Left colon (tissue), 2 donors: ENCODE data around the gene DEPDC5. TPM values are rescaled to one million over a fixed set of nuclear protein-coding genes. Genes with fewer than 3 reads are reported as not detected.

Experiments
- ATAC-seq: fragments of 200-7000 bp; cut with Tn5 transposase; one replicate; pipeline ENCODE4 v1.9.1; 2020; ENCODE audit warnings: mild to moderate bottlenecking, moderate library complexity
- DNase-seq, 2 donors: peaks; one replicate each; pipeline ENCODE4 v3.0.0-alpha.2; 2020
- intact Hi-C, 2 donors: fragments of 100-400 bp; cut with DNase I in 1 of 2; cut with micrococcal nuclease in 1 of 2; formaldehyde crosslinking; loops; one replicate each; pipeline versions ENCODE4 v1.11.2 to v1.14.0; 2022; cut with DNase I, micrococcal nuclease
- total RNA-seq, 2 donors: library from RNA; stranded (reverse); fragmentation: NEBNext Ultra II Directional; extraction: Animal tissue kit (Norgen Biotek cat#: 25700); gene quantifications; one replicate each; pipeline ENCODE4 v1.2.1, GENCODE V29; 2021
- donor health status: DM: no; HTN: no; CAD: no.
- donor health status: DM: yes; HTN: yes; CAD: no.

The DEPDC5 gene
- total RNA-seq, 2 donors from 2014 or later = 38.1 to 54.5 TPM

- intact Hi-C loops = no loop called here
- DNase-seq = no peak
- ATAC-seq = no peak
Observed at GRCh38 chr22:31872209-31872608, 118.4 kb downstream of the DEPDC5 start.

GRCh38 chr22:31874821-31875220, 121.0 kb downstream of the DEPDC5 start:
- ATAC-seq (no peak), DNase-seq (no peak)
- intact Hi-C loops = no loop called here

GRCh38 chr22:31876156-31876920, 122.5 kb downstream of the DEPDC5 start:
- ATAC-seq (no peak), DNase-seq (no peak)
- intact Hi-C loops = no loop called here

- ATAC-seq (no peak), DNase-seq (no peak)
- intact Hi-C loops = no loop called here
Observed at GRCh38 chr22:31879585-31879984, 125.8 kb downstream of the DEPDC5 start.

GRCh38 chr22:31881200-31881599, 127.4 kb downstream of the DEPDC5 start:
- intact Hi-C loops = no loop called here
- DNase-seq = no peak
- ATAC-seq = peak; percentile 91

GRCh38 chr22:31881865-31882264, 128.0 kb downstream of the DEPDC5 start:
- intact Hi-C loops = no loop called here
- ATAC-seq (peak; percentile 82), DNase-seq (no peak)

GRCh38 chr22:31882971-31883370, 129.2 kb downstream of the DEPDC5 start:
- no peak for ATAC-seq
- no peak for DNase-seq
- intact Hi-C loops = no loop called here

GRCh38 chr22:31883989-31884388, 130.2 kb downstream of the DEPDC5 start:
- ATAC-seq (no peak), DNase-seq (no peak)
- intact Hi-C loops = no loop called here

GRCh38 chr22:31891366-31892079, 137.7 kb downstream of the DEPDC5 start:
- ATAC-seq (no peak), DNase-seq (no peak)
- intact Hi-C loops = loop anchor here in 1 of 2 donors (10.0 kb wide), 1 partner anchor 63 kb away; no protein-coding TSS in a partner anchor

GRCh38 chr22:31892080-31892433, 138.2 kb downstream of the DEPDC5 start:
- no peak for ATAC-seq
- intact Hi-C loops = loop anchor here in 1 of 2 donors (10.0 kb wide), 1 partner anchor 63 kb away; no protein-coding TSS in a partner anchor
- DNase-seq = no peak

GRCh38 chr22:31893460-31893859, 139.6 kb downstream of the DEPDC5 start:
- no peak for ATAC-seq
- DNase-seq = no peak
- intact Hi-C loops = loop anchor here in 1 of 2 donors (10.0 kb wide), 1 partner anchor 61 kb away; no protein-coding TSS in a partner anchor

- no peak for DNase-seq
- ATAC-seq = no peak
- intact Hi-C loops = loop anchor here in 1 of 2 donors (10.0 kb wide), 1 partner anchor 59 kb away; no protein-coding TSS in a partner anchor
Observed at GRCh38 chr22:31895411-31896123, 141.7 kb downstream of the DEPDC5 start.

- intact Hi-C loops = loop anchor here in 1 of 2 donors (10.0 kb wide), 1 partner anchor 58 kb away; no protein-coding TSS in a partner anchor
- ATAC-seq (no peak), DNase-seq (no peak)
Observed at GRCh38 chr22:31896472-31896871, 142.7 kb downstream of the DEPDC5 start.

GRCh38 chr22:31897842-31898805, 144.3 kb downstream of the DEPDC5 start:
- intact Hi-C loops = loop anchor here in 1 of 2 donors (10.0 kb wide), 1 partner anchor 57 kb away; no protein-coding TSS in a partner anchor
- DNase-seq = no peak
- no peak for ATAC-seq

- intact Hi-C loops = loop anchor here in 1 of 2 donors (10.0 kb wide), 1 partner anchor 56 kb away; no protein-coding TSS in a partner anchor
- no peak for ATAC-seq
Observed at GRCh38 chr22:31898926-31899325, 145.1 kb downstream of the DEPDC5 start.

GRCh38 chr22:31899669-31900068, 145.8 kb downstream of the DEPDC5 start:
- ATAC-seq (no peak), DNase-seq (no peak)
- intact Hi-C loops = loop anchor here in 1 of 2 donors (10.0 kb wide), 1 partner anchor 55 kb away; no protein-coding TSS in a partner anchor

More at GRCh38 chr22:31898926-31899325, 145.1 kb downstream of the DEPDC5 start:
- no peak for DNase-seq

GRCh38 chr22:31901388-31902137, 147.7 kb downstream of the DEPDC5 start:
- ATAC-seq (no peak), DNase-seq (no peak)
- intact Hi-C loops = no loop called here
